GM18511 (cell line): Measurements from ENCODE around the gene GRM7.

ENCODE experiments used
- ATAC-seq: cut with Tn5 transposase; IDR thresholded peaks from one replicate; pipeline ENCODE4 v1.9.1; 2021; ENCODE audit warnings: mild to moderate bottlenecking, moderate library complexity; ENCODE audit not compliant: unreplicated experiment

The GRM7 gene

DNA sequence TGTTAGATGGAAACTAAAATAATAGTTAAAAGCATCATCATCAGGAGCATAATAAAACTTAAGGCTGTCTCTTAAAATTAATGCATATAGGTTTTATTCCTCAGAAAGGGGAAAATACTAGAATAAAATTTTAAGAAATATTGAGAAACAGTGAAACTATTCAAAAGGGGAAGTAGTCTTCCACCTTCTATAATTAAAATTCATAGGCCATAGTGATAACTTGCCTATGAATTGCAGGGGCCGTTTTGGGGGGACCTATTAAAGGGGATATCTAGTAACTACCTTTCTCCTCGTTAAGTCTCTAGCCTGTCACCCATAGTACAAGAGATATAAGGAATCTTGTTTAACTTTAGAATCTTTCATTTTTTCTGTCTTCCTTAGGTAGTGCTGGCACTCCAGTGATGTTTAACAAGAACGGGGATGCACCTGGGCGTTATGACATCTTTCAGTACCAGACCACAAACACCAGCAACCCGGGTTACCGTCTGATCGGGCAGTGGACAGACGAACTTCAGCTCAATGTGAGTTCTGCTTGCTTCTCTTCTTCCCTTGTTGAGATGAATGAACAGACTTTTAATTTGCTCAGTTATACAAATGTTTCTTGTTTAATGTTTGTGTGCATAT, 600.4 kb downstream of the GRM7 start:
- ATAC-seq = peak; percentile 99

- ATAC-seq = no peak
These were observed 609.0 kb downstream of the GRM7 start for GRCh38 chr3:7469866-7470265.

DNA sequence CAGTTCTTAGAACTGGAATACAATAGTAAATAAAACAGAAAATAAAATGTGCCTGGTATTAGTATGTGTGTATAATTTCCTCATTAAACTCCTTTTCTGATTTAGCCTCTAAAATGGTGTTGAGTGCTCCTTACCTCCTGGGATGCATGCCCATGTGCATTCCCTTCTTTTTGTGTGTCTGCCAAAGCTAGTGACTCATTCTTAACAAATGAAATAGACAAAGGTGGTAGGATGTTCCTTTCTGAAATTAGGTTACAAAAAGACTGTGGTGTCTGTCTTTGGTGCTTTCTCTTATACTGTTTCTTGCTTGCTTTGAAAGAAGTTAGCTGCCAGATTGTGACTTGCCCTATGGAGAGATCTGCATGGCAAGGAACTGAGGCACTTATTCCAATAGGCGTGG, 623.7 kb downstream of the GRM7 start:
- ATAC-seq = no peak

DNA sequence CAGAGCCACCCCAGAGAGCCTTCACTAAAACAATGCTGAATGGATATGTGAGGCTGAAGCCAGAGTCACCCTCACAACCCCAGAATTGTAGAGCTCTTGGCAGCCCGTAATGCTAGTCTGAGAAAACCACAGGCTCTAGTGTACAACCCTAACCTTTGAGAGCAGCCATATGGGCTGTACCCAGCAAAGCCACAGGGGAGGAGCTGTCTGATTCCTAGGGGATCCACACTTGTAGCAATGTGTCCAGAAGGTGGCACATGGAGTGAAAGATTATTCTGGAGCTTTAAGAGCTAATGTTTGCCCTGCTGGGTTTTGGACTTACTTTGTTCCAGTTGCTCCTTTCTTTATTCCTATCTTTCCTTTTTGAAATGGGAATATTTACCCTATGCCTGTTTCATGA, 626.8 kb downstream of the GRM7 start:
- no peak for ATAC-seq

- ATAC-seq = no peak
These were observed 628.5 kb downstream of the GRM7 start for GRCh38 chr3:7489417-7489816.

- ATAC-seq = no peak
These were observed 637.8 kb downstream of the GRM7 start for GRCh38 chr3:7498715-7499114.

GRCh38 chr3:7503431-7503830, 642.5 kb downstream of the GRM7 start:
- ATAC-seq = no peak

DNA sequence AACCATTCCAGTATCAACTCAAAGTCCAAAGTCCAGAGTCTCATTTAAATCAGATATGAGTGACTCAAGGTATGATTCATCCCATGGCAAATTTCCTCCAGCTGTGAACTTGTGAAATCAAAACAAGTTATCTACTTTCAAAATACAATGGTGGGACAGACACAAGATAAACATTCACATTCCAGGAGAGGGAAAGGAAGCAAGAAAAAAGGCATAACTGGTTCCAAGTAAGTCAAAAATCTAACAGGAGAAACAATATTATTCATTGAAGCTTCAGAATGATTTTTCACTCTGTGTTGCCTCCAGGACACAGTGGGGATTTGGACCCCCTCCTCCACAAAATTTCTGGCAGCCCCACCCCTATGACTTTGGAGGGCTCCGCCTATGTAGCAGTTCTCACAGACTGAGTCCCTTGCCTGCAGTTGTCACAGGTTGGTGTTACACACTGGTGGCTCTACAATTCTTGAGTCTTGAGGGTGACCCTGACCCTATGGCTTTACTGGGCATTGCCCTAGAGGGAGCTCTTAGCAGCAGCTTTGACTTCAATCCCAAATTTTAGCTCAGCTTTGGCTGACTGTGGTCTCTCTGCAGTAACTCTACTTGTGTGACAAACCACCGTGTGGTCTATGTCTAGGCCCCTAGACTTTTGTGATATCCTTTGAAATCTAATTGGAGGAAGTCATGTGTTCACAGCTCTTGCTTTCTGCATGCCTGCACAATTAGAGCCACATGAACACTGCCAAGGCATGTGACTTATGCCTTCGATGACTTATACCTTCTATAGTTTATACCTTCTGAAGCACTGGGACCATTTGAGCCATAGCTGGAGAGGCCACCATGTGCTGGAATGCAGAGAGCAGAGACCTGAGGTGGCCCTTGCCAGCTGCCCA, 644.2 kb downstream of the GRM7 start:
- ATAC-seq = no peak

GRCh38 chr3:7506606-7507180, 645.8 kb downstream of the GRM7 start:
- ATAC-seq = no peak

DNA sequence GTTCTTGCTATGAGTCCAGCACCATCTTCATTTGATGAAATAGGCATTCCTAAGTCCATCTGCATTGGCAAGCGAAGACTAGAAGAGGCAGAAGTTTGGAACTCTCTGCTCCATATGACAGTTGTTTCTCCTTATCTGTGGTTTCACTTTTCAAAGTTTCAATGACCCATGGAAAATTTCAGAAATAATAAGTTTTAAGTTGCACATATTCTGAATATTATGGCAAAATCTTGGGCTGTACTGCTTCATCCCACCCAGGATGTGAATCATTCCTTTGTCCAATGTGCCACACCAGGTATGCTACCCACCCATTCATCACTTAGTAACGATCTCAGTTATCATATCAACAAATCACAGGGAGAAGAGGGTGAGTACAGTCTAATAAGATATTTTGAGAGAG, 647.9 kb downstream of the GRM7 start:
- no peak for ATAC-seq

DNA sequence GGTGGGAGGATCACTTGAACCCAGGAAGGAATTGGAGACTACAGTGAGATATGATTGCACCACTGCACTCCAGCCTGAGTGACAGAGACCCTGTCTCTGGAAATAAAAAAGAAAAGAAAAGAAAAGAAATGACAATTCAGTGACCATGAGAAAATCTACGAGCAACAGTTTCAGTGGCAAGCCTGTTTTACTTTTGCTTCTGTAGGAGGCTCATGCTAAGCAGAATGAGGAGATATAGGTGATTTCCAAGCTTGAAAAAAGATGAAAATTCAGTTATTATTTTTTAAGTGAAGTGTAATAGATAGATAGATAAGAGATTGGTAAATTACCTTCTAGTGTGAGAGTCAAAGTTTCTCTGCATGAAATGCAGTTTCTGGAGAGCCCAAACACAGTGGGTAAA, 651.1 kb downstream of the GRM7 start:
- ATAC-seq = no peak

DNA sequence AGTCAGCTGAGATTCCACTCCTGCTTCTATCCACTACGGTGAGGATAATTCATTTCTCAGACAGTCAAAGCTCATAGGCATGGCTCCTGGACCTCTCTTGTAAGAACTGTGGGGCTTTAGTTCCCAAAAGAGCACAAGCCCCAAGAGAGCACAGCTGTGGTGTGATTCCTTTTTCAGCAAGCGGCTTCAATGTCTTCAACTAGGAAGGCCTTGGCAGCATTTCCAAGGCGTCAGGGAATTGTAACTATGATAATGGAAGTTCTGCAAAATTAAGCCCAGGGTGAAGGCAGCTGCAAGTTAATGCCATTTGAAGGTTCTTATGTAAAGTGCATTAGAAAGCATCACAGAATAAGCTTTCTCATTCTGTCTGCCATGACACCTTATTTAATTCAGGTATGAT, 657.1 kb downstream of the GRM7 start:
- no peak for ATAC-seq

GRCh38 chr3:7518456-7518855, 657.5 kb downstream of the GRM7 start:
- ATAC-seq = no peak

DNA sequence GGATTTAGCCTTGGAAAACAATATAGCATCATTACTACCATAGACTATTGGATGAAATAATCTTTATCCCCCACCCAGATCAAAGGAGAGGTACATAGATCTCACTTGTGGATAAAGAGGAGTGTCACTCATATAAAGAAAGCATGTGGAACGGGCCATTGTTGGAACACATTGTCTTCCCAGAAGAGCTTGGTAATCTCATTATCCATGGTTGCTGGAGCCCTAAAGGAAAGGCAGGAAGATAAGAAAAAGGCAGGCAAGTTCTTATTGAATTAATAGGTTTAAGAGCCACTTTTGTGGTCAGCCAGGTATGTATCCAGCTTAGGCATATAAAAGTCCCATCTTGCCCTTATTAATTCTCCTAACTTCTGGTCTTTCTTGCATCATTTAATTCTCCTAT, 659.1 kb downstream of the GRM7 start:
- ATAC-seq = no peak

DNA sequence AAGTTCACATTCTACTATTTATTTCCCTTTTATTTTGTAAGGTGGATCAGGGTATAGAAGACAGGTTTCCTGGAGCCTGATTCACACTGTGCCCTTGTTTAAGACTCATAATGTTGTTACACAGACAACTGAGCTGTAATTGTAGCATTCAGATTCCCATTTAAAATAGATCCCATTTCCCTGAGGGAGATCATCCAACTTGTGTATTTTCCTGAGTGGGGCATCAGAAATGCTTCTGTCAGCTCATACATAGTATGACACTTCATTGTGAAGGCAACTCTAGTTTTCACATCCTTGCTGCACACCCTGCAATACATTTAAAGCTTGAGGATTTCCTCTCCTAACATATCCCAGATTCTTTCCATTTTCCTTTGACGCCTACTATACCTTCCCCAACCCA, 659.7 kb downstream of the GRM7 start:
- no peak for ATAC-seq

DNA sequence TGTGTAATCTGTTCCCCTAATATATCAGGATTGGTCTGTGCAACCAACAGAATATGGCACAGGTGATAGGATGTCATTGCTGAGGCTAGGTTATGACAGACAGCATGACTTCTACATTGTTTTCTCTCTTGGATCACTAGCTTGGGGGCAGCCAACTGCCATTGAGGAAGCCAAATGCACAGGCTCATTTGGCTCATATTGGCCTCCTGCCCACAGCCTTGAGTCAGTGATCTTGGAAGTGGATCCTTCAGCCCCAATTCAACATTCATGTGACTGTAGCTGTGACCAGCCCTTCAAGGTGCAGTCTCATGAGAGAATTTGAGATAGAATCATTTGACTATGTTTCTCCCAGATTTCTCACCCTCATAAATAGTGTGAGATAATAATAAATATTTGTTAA, 675.6 kb downstream of the GRM7 start:
- ATAC-seq = no peak

GRCh38 chr3:7536921-7537320, 676.0 kb downstream of the GRM7 start:
- ATAC-seq = no peak

GRCh38 chr3:7543294-7543880, 682.5 kb downstream of the GRM7 start:
- no peak for ATAC-seq

DNA sequence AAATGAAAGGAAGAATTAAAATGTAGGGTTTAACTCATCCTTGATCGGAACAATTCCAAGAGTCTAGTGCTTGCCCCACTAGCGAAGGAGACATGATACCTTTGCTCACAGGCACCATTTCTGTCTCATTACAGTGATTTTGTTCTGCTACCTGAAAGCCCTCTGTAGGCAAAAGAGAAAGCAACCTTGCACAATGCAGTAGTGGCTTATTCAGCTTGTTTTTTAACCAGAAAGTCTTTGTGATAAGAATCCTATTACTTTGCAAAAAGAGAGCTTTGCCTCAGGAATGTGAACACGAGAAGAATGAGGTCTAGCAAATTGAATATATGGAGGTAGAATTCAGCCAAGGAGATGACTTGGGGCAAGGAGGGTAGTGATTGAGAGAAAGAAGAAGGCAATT, 684.4 kb downstream of the GRM7 start:
- no peak for ATAC-seq

DNA sequence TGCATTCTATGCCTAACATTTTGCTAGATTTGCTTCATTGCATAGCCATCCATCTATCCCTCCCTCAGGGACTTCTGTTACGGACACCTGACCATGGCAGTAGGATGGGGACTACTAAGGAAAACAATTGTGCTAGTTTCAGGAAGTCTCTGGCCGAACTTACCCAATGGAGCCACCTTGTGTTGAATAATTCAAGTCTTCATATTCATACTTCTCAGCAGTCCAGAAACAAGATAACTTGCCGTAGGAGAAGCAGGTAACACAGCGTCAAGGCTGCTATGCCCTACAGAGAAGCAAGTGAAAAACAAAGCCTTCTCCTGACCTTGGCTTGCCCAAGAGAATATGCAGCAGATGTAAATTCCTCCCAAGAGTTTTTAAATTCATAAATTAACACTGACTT, 685.3 kb downstream of the GRM7 start:
- ATAC-seq = no peak

- ATAC-seq = no peak
These were observed 686.9 kb downstream of the GRM7 start for GRCh38 chr3:7547826-7548225.

DNA sequence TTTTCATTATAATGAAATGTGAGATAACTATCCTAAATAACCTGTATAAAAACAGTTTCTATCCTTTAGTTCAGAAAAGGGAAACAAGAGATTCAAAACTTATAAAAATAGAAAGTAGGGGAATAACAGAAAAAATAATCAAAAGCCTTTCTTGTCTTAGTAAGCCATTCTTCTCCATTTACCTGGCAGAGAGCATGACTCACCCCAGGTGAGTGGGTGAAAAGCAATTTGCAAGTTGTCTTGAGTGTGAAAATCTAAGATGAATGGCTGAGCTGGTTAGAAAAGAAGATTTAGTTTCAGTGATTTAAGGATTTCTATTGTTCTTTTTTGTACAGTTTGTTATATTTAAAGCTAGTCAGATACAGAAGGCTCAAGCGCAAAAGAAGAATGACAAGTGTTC, 702.0 kb downstream of the GRM7 start:
- no peak for ATAC-seq
